NB4 (cell line): Measurements from ENCODE around the gene ARHGAP28.

ENCODE experiments used
- MYC ChIP-seq: IDR thresholded peaks from 2 replicates; pipeline ENCODE4 v1.6.1; 2011; ENCODE audit warnings: low read depth, low read length
- POLR2A ChIP-seq: IDR thresholded peaks from 2 replicates; pipeline ENCODE4 v1.6.1; 2011; ENCODE audit warnings: mild to moderate bottlenecking; ENCODE audit not compliant: insufficient read length; ENCODE audit errors: extremely low read depth
- TF ChIP-seq, protein P1 (sequence below): IDR thresholded peaks from one replicate; pipeline ENCODE4 v1.5.1; 2012; ENCODE audit warnings: low read depth, low read length
- TF ChIP-seq, protein P2 (sequence below): IDR thresholded peaks from 2 replicates; pipeline ENCODE4 v1.6.1; 2011; ENCODE audit warnings: low read depth, low read length

DNA sequence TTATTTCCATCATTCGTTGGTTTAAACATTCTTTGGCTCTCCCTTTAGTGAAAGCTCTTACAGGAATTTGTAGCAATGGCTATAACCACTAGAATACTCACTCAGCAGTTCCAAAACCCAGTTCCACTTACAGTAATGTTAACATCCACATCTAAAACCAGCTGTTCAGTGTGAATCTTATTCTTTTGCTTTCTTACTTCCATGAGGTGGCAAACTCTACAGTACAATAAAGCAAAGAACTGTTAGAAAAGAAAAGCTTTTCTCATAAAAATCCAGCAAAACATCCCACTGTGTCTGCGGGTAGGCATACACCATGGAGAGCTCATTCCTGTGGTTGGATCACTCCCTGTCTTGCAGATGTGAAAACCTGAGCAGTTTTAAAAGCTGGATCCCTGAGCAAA is 147.1 kb downstream of the ARHGAP28 start:
- TF ChIP-seq, protein P1, sequence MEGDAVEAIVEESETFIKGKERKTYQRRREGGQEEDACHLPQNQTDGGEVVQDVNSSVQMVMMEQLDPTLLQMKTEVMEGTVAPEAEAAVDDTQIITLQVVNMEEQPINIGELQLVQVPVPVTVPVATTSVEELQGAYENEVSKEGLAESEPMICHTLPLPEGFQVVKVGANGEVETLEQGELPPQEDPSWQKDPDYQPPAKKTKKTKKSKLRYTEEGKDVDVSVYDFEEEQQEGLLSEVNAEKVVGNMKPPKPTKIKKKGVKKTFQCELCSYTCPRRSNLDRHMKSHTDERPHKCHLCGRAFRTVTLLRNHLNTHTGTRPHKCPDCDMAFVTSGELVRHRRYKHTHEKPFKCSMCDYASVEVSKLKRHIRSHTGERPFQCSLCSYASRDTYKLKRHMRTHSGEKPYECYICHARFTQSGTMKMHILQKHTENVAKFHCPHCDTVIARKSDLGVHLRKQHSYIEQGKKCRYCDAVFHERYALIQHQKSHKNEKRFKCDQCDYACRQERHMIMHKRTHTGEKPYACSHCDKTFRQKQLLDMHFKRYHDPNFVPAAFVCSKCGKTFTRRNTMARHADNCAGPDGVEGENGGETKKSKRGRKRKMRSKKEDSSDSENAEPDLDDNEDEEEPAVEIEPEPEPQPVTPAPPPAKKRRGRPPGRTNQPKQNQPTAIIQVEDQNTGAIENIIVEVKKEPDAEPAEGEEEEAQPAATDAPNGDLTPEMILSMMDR = no peak
- no peak for TF ChIP-seq POLR2A
- TF ChIP-seq, protein P2, sequence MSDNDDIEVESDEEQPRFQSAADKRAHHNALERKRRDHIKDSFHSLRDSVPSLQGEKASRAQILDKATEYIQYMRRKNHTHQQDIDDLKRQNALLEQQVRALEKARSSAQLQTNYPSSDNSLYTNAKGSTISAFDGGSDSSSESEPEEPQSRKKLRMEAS = no peak
- no peak for TF ChIP-seq MYC
